Measurements from ENCODE around the gene N4BP2L1.

DNA sequence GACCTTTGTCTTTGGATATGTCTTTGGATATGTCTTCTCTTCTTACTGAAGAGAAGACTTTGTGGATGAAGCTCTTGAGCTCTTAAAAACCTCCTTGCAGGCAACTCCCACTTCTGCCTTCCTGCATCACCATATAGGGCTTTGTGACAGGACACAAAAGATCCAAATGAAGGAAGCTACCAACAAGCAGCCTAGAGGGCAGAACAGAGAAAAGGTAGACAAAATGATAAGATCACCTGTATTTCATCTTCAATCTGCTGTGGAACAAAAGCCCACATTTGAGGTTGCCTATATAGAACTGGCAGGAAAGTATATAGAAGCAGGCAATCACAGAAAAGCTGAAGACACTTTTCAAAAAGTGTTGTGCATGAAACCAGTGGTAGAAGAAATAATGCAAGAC, 42.5 kb downstream of the N4BP2L1 start:
- TF ChIP-seq, protein P1, sequence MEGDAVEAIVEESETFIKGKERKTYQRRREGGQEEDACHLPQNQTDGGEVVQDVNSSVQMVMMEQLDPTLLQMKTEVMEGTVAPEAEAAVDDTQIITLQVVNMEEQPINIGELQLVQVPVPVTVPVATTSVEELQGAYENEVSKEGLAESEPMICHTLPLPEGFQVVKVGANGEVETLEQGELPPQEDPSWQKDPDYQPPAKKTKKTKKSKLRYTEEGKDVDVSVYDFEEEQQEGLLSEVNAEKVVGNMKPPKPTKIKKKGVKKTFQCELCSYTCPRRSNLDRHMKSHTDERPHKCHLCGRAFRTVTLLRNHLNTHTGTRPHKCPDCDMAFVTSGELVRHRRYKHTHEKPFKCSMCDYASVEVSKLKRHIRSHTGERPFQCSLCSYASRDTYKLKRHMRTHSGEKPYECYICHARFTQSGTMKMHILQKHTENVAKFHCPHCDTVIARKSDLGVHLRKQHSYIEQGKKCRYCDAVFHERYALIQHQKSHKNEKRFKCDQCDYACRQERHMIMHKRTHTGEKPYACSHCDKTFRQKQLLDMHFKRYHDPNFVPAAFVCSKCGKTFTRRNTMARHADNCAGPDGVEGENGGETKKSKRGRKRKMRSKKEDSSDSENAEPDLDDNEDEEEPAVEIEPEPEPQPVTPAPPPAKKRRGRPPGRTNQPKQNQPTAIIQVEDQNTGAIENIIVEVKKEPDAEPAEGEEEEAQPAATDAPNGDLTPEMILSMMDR (IDR thresholded peaks at IDR 0.05) = no peak
- TF ChIP-seq, protein P2, sequence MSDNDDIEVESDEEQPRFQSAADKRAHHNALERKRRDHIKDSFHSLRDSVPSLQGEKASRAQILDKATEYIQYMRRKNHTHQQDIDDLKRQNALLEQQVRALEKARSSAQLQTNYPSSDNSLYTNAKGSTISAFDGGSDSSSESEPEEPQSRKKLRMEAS (IDR thresholded peaks at IDR 0.05; ENCODE audit: low read depth) = no peak
- TF ChIP-seq GABPA (IDR thresholded peaks at IDR 0.05; ENCODE audit: low read depth) (no peak), SIN3A (IDR thresholded peaks at IDR 0.05; ENCODE audit: borderline replicate concordance, low read depth, low read length) (no peak), GATA2 (CRISPR knock-in tag; IDR thresholded peaks at IDR 0.05) (no peak), TAF1 (IDR thresholded peaks at IDR 0.05; ENCODE audit: borderline replicate concordance, low read depth, low read length) (no peak), YY1 (IDR thresholded peaks at IDR 0.05; ENCODE audit: low read depth) (no peak), POLR2AphosphoS5 (IDR thresholded peaks at IDR 0.05; ENCODE audit: low read depth, low read length) (no peak), MEF2A (IDR thresholded peaks at IDR 0.05; ENCODE audit: borderline replicate concordance, low read depth) (no peak)

Data from SK-N-SH (cell line).